Erythroblast (primary cell): ENCODE results near the gene TFF2.

Experiments used
- GATA1 ChIP-seq: IDR thresholded peaks from 2 replicates; pipeline ENCODE4 v1.6.1; 2011; ENCODE audit warnings: low read depth, mild to moderate bottlenecking, control low read depth, low read length, moderate library complexity
- POLR2A ChIP-seq: IDR thresholded peaks from 2 replicates; pipeline ENCODE4 v1.6.1; 2011; ENCODE audit warnings: mild to moderate bottlenecking, low read length

- TF ChIP-seq POLR2A (no peak), GATA1 (no peak)
Measured at GRCh38 chr21:42349420-42350317, 1.1 kb downstream of the TFF2 start.
